EL (cell line): ENCODE data around the gene EGLN2.
"Not testable (repeated sequence)": the region's sequence is repeated elsewhere in the genome, so short reads cannot be mapped to it uniquely, and the experiment has no call there.

ENCODE experiments used
- DNase-seq: peaks from one replicate; pipeline ENCODE4 v3.0.0-alpha.2; 2016

The EGLN2 gene

DNA sequence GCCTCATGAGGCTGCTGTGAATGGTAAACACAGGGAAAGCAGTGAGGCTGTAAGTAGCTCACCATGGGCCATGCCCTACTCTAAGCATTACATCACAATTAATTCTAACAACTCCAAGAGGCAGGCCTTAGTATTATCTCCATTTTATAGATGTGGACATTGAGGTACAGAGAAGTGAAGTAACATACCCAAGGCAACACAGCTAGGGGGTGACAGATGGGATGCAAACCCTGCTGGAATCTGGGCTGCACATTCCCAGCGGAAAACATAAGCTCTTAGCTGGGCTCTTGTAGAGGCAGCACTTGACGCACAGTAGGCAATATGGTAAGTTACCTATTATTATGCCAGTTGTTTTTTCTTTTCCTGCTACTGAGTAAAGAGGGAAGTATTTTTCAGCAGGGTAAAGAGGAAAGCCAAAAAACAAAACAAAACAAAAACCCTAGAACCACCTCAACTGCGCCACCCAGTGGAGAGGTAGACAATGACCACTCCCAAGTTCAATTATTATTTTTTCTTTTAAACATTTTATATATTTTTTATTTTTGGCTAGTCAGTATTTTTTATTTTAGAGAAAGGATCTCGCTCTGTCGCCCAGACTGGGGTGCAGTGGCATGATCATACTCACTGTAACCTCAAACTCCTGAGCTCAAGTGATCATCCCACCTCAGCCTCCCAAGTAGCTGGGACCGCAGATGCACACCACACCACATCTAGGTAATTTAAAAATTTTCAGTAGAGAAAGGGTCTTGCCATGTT is 20.7 kb downstream of the EGLN2 start:
- DNase-seq, result peak; percentile 36

DNA sequence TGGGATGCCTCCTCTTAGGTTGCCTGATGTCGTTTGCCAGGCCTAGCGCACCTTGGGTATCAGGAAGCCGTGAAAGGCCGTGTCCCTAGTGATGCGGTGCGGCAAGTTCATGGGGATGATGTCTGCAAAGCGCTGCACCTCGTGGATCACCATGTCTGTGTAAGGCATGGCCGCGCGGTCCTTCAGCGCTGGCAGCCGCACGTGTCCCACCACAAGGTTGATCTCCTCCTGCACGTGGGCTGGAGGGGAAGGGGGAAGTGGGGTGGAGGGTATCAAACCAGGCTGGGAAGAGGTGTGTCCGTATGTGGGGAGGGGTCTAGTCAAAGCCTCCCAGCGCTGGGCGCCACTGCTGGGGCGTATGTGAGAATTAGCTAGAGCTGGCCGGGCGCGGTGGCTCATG is 23.2 kb downstream of the EGLN2 start:
- DNase-seq, result no peak

DNA sequence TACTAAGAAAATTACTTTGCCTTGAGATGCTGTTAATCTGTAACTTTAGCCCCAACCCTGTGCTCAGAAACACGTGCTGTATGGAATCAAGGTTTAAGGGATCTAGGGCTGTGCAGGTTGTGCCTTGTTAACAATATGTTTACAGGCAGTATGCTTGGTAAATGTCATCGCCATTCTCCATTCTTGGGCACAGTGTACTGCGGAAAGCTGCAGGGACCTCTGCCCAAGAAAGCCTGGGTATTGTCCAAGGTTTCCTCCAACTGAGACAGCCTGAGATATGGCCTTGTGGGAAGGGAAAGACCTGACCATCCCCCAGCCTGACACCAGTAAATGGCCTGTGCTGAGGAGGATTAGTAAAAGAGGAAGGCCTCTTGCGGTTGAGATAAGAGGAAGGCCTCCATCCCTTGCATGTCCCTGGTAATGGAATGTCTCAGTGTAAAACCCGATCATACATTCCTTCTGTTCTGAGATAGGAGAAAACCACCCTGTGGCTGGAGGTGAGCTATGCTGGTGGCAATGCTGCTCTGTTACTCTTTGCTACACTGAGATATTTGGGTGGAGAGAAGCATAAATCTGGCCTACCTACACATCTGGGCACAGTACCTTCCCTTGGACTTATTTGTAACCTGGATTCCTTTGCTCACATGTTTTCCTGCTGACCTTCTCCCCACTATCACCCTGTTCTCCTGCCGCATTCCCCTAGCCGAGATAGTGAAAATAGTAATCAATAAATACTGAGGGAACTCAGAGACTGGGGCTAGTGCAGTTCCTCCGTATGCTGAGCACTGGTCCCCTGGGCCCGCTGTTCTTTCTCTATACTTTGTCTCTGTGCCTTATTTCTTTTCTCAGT is 23.9 kb downstream of the EGLN2 start:
- DNase-seq, result not testable (repeated sequence)

DNA sequence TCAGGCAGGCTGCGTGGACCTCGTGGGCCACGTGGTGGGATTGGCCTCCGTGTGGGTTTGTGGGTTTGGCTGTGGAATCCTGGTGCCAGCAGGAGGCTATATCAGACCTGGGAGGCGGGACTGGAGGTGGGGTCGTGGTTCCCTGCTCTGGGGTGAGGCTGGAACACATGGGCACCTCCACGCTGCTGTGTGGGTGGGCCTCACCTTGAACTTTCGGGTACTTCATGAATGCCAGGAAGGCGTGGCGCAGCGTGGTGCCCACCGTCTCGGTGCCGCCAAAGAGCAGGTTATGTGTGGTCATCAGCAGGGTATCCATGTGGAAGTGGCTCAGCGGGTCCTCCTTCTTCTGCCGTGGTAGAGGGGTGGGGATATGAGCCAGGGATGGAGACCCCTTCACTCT is 25.9 kb downstream of the EGLN2 start:
- DNase-seq, result not testable (repeated sequence)

DNA sequence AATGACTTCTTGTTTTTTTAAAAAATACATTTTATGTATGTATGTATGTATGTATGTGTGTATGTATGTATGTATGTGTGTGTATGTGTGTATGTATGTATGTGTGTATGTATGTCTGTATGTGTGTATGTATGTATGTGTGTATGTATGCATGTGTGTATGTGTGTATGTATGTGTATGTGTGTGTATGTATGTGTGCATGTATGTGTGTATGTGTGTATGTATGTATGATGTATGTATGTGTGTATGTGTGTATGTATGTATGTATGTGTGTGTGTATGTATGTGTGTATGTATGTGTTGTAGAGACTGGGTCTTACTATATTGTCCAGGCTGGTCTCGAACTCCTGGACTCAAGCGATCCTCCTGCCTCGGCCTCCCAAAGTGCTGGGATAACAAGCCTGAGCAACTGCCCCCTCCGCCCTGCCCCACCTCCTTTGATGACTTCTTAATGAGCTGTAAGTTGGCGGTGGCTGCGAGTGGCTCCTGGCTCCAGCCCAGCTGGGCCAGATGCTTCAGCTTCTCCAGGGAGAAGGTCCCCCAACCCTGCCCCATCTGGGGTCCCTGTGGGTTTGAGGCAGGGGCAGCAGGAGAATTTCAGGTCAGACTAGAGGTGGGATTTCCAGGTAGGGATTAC is 26.6 kb downstream of the EGLN2 start:
- not testable (repeated sequence) for DNase-seq

DNA sequence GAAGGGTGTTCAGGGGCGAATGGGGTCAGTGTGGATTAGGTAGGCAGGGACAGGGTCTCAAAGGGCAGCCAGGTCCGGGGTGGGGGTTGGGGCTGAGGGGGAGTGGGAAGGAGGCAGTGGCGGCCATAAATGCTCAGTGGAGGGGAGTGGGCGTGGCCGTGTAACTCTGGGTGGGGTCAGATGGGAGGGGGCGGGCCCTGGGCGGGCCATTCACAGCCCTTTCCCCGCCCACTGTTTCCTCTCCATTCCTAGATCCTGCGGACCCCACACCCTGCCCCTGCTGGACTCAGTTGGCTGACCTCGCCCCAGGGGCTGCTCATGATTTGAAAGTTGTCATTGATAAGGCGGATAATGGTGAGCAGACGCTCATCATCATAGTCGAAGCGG is 27.3 kb downstream of the EGLN2 start:
- not testable (repeated sequence) for DNase-seq

DNA sequence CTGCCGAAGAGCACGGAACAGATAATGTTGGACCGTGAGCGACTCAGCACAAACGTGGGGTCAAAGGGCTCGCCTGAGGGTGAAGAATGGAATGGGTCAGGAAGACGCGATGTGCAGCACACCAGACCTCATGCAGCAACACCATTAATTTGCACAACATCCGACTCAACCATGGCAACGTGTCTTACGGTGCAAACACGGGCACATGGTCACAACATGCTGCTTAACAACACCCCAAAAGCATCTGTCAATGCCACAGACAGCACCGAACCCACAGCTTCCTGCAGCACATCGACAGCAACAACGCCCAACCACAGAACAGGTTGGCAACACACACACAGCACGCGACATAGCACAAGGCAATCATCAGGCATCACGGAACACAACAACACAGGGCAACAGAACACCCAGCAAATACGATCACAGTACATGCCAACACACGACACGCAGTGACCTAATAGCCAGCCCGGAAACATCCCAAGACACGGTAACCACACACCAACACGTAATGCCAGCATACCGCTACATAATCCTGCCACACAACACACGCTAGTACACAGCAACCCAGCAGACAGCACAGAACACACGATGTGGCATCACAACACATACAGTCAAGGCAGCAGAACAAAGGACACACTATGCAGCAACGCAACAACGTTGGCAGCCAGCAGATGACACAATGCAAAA is 27.9 kb downstream of the EGLN2 start:
- DNase-seq, result not testable (repeated sequence)

DNA sequence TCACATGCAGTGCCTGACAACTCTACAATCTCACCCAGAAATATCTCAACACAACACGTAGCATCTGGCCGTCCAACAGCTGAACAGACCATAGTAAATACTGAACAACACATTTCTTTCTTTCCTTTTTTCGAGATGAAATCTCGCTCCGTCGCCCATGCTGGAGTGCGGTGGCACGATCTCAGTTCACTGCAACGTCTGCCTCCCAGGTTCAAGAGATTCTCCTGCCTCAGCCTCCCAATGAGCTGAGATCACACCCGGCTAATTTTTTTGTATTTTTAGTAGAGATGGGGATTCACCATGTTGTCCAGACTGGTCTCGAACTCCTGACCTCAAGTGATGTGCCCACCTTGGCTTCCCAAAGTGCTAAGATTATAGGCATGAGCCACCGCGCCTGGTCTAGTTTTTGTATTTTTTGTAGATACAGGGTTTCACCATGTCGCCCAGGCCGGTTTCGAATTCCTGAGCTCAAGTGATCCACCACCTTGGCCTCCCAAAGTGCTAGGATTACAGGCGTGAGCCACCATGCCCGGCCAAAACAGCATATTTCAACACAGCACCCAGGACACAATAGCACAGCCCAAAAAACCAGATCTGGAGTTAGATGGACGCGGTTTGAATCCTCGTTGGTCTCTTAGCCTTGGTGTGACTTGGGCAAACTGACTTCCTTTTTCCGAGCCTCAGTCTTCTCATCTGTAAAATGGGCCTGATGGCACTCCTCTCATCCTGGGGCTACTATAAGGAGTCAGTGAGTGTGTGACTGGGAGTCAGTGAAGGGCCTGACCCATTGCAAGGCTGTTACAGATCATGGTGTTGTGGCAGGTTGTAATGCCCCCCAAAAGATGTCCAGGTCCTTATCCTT is 28.6 kb downstream of the EGLN2 start:
- no peak for DNase-seq

DNA sequence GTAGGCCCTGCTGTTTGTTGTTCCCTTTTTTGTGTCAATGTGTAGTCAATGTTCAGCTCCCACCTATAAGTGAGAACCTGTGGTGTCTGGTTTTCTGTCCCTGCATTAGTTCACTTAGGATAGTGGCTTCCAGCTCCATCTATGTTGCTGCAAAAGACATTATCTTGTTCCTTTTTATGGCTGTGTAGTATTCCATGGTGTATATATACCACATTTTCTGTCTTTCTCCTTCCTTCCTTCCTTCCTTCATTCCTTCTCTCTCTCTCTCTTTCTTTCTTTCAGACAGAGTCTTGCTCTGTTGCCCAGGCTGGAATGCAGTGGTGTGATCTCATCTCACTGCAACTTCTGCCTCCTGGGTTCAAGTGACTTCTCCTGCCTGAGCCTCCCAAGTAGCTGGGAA is 30.2 kb downstream of the EGLN2 start:
- DNase-seq, result no peak

DNA sequence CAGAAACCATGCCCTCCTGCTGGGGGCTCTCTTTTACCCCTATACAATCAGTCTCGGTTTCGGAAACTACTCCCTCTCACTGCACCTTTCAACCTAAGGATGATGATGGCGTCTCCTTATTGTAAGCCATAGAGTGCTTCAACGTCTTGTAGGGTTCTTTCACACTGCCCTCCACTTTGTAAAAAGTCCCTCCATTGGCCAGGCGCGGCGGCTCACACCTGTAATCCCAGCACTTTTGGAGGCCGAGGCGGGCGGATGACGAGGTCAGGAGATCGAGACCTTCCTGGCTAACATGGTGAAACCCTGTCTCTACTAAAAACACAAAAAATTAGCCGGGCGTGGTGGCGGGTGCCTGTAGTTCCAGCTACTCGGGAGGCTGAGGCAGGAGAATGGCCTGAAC is 31.8 kb downstream of the EGLN2 start:
- DNase-seq, result not testable (repeated sequence)

DNA sequence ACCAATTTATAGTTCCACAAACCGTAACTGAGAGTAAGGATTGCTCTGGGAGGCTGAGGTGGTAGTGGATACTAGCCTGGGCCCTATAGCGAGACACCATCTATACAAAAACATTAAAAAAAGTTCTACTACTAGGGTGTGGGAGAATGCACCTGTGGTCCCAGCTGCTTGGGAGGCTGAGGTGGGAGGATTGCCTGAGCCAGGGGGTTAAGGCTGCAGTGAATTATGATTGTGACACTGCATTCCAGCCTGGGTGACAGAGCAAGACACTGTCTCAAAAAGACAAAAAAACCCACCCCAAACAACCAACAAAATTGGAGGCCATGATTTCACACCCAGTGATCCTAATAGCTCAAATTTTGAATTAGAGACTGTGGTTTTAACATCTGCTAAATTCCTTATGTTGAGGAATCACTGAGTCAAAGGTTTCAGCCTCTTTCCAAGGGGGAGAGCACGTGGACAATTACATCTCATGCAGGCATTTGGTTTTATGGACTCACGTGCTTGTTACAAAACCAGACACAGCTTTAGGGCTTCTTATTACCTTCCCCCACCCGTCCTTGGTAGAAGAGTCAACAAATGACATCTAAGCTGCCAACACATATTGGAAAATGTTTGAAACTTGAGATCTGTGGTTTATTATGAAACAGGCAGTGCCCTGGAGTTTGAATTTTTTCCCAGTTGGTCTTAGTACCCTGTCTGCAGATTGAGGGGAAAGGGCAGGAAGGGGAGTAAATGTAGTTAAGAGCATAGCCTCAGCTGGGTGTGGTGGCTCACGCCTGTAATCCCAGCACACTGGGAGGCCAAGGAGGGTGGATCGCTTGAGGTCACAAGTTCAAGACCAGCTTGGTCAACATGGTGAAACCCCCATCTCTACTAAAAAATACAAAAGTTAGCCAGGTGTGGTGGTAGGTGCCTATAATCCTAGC is 32.8 kb downstream of the EGLN2 start:
- peak; percentile 96 for DNase-seq

DNA sequence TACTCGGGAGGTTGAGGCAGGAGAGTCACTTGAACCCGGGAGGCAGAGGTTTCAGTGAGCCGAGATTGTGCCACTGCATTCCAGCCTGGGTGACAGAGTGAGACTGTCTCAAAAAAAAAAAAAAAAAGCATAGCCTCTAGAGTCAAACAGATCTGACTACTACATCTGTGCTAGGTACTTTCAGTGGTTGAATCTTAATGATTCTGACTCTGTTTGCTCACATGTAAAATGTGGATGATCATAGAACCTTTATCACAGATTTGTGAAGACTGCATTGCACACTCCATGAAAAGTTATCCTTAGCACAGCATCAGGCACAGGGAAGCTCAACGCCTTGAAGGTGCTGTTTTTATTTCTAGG is 33.4 kb downstream of the EGLN2 start:
- DNase-seq, result not testable (repeated sequence)

DNA sequence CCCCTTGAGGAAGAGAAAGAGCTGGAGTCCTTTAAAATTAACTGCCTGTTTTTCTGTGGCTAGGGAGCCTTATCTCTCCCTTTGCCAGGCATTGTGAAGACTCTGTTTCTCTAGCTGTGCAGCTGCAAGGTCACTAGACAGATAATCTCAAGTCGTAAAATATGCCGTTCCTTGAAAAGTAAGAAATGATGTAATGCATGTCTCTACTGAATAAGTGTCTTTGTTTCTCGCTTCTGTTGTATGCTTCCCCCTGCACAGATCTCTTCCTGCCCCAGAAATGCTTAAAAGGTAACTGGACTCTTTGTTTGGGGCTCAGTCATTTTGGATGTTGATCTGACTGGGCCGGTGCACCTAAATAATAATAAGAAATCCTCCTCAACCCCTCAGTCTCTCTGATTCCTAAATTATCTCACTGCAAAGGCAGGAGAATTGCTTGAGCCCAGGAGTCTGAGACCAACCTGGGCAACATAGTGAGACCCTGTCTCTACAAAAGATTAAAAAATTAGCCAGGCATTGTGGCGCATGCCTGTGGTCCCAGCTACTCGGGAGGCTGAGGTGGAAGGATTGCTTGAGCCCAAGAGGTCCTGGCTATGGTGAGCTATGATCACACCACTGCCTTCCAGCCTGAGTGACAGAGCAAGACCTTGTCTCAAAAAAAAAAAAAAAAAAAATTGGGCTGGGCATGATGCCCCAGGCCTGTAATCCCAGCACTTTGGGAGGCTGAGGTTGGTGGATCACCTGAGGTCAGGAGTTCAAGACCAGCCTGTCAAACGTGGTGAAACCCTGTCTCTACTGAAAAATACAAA is 34.9 kb downstream of the EGLN2 start:
- not testable (repeated sequence) for DNase-seq

DNA sequence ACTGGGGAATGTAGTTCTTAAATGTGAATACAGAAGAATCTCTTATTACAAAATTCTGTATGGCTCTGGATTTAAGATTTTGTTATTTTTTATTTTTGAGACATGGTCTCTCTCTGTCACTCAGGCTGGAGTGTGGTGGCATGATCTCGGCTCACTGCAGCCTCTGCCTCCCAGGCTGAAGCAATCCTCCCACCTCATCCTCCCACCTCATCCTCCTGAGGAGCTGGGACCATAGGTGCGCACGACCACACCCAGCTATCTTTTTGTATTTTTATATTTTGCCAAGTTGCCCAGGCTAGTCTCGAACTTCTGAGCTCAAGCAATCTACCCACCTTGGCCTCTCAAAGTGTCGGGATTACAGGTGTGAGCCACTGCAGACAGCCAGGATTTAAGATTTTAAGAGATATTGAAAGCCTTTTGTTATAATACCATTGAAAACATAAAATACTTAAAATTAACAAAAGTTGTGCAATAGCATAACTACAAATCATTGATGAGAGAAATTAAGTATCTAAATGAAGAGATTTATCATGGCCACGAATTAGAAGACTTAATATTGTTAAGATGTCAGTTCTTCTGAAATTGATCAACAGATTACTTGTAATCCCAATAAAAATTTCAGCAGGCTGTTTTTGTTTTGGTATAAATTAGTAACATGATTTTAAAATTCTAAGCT is 37.9 kb downstream of the EGLN2 start:
- DNase-seq, result no peak

DNA sequence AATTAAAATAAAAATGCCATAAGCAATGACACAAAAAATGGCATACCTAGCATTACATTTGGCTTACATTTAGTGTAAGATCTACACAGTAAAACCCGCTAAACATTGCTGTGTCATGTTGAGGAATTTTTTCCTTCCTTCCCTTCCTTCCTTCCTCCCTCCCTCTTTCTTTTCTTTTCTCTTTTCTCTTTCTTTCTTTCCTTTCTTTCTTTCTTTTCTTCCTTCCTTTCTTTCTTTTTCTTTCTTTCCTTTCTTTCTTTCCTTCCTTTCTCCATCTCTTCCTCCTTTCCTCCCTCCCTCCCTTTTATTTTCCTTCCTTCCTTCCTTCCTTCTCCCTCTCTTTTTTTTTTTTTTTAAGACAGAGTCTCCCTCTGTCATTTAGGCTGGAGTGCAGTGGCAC is 39.5 kb downstream of the EGLN2 start:
- DNase-seq, result not testable (repeated sequence)

DNA sequence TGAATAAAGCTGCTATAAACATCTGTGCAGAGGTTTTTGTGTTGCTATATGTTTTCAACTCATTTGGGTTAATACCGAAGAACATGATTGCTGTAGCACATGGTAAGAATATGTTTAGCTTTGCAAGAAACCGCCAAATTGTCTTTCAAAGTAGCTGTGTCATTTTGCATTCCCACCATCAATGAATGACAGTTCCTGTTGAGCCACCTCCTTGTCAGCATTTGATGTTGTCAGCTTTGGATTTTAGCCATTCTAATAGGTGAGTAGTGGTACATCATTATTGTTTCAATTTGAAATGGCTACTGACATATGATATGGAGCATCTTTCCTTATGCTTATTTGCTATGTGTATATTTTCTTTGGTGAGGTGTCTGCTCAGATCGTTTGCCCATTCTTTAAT is 43.0 kb downstream of the EGLN2 start:
- DNase-seq, result not testable (repeated sequence)

DNA sequence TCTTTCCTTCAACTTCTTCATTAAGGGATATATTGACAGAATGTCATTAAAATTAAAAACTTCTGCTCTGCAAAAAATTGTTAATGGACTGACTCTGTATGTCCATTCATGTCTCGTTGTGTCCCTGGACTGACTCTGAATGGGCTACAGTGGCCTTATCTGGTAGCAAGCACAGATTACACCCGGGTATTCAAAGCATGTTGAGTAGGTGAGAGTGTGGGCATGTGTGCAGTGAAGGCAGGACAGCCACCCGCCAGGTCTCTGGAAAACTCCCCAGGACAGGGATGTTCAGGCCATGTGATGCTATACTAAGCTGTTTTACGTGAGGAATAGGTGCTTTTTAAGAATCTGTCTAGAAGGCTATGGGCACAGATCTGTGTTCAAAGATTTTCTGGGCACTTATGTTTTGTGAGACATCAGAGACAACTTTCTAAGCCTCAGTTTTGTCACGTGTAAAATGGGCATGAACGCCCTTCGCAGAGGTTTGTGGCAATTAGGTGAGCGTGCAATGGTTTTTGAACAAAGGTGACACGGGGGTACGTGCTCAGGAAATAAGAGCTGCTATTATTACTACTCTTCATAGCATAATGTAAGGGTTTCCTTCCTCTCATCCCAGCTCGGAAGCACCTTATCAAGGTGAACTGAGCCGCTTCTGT is 44.1 kb downstream of the EGLN2 start:
- not testable (repeated sequence) for DNase-seq

DNA sequence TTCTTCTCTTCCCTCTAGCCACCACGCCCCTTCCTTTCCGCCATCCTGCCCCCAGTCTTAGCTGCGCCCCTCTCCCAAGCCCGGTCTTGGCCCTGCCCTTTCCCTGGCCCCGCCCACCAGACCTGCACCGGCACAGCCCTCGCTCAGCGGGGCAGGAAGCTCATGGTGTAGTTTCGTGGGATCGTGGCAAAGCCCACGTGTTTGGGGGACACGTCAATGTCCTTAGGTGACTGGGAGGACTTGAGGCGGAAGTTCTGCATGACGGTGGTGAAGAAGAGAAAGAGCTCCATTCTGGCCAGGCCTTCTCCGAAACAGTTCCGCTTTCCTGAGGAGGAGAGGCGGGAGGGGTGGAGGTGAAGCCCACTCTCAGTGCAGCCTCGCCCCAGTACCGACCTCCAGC is 44.7 kb downstream of the EGLN2 start:
- not testable (repeated sequence) for DNase-seq

DNA sequence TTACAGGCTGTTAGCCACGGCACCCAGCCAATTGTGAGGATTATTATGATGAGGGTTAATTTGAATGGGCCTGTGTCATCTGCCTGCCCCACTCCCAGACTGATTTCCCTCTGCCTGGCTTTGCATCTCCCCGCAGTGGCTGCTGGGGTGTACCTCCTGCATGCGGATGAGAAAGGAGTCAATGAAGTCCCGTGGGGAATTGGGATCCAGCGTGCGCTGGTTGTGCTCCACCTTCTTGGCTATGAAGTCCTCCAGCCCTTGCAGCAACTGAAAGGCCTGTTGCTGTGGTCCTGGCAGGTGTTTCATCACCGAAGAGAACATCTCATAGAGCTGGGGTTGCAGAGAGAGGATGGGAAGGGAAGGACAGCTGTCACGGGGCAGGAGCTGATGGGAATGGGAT is 47.7 kb downstream of the EGLN2 start:
- DNase-seq, result not testable (repeated sequence)
